D341Med (cell line): ENCODE data around the gene AKAP6.
"Not testable (repeated sequence)": the region's sequence is repeated elsewhere in the genome, so short reads cannot be mapped to it uniquely, and the experiment has no call there.

Source experiments
- DNase-seq: peaks from one replicate; pipeline ENCODE4 v3.0.0; 2012; ENCODE audit warnings: low spot score

AKAP6 gene

DNA sequence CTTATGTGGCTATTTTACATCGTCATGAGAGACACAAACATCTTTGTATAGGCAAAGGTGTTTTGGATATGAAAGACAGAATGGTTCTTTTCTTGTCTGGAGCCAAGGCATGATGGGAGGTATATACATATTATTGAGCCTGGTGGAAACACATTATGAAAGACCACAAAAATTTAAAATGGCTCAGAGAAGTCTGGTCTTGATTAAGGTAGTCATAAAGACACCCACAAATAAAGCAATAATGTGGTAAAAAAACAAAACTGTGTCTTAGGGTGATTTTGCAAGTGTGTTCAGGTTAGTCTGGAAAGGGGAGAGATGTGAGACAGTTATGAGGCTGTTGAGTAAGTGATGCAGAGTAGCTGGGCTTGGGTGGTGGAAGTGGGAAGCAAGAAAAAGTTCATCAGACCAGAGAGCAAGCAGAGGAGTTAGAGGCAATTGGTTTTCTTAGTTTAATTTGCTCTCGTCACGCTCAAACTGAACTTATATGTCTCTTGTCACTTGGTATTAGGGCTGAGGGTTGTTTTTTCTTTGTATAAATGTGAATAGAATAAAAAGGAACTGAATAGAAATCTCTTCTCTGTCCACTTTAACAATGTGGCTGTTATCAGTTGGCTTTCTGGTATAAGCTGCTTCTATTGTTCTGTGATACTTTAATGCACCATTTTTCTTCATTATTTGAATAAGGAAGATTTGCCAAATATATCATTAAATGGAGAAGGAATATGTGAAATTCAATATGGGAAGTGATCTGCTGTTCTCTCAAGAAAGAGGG, 115.0 kb downstream of the AKAP6 start:
- DNase-seq, result no peak

DNA sequence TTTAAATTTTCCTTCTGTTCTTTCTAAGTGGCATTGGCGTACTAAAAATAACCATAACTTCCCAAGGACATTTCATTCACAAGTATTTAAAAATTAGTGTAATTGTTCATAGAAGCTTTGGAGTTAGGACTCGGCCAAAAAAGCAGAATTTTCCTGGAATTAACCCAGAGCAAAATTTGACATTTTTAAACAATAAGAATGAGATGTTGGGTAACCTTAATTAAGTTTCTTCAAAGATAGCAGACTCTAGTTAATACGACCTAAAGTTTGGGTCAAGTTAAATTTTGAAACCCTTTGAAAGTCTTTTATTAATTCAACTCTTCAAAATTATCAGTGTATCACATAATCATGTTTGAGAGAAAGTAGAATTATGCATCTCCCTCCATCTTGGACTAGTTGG, 118.3 kb downstream of the AKAP6 start:
- DNase-seq, result no peak

DNA sequence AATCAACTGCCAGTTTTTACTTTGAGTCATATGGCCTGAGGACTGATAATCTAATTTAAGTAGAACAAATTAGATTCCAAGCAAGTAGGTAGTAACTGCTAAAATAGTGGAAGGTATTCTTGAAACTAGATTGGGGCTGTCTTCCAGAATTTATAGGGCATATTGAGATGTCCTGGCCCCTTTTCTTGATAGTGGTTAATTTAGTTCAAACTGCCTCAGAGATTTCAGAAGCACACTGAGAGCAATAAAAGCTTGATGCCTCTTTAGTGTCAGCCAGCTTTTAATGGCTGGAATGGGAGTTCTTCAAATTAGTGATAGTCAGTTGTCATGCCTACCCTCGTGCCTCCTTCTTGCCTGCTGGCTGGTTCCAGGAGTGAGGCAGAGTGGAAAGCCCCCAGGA, 120.5 kb downstream of the AKAP6 start:
- no peak for DNase-seq

DNA sequence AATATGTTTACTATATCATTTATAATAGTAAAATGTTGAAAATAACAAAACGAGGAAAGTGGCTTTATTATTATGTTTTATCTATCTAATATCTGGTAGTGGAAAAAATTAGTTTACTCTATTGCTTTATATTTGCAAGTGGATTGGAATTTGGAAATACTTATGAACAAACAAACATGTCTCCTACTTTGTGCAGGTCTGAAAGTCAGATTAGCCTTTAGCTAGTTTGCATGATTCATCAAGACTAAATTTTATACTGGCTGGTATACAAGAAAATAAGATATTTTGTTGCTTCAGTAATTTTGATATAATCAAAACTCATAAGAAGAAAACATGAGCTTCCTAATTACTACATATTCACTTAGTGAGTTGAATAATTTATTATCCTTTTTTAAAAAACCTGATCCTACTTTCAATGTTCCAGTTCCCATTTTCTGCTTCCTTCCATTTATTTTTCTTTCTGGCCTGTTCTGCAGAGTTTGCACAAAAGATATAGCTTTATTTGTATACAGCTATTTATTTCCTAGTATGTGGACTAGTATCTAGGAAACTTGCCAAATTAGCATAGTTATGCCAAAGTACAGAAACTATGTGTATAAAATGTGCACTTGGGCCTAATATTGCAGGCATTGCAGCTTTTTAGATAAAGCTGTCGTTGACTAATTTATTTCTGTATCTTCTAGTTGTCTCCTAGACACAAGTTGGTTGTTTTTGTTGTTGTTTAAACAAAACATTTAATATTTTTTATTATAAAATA, 122.0 kb downstream of the AKAP6 start:
- no peak for DNase-seq

DNA sequence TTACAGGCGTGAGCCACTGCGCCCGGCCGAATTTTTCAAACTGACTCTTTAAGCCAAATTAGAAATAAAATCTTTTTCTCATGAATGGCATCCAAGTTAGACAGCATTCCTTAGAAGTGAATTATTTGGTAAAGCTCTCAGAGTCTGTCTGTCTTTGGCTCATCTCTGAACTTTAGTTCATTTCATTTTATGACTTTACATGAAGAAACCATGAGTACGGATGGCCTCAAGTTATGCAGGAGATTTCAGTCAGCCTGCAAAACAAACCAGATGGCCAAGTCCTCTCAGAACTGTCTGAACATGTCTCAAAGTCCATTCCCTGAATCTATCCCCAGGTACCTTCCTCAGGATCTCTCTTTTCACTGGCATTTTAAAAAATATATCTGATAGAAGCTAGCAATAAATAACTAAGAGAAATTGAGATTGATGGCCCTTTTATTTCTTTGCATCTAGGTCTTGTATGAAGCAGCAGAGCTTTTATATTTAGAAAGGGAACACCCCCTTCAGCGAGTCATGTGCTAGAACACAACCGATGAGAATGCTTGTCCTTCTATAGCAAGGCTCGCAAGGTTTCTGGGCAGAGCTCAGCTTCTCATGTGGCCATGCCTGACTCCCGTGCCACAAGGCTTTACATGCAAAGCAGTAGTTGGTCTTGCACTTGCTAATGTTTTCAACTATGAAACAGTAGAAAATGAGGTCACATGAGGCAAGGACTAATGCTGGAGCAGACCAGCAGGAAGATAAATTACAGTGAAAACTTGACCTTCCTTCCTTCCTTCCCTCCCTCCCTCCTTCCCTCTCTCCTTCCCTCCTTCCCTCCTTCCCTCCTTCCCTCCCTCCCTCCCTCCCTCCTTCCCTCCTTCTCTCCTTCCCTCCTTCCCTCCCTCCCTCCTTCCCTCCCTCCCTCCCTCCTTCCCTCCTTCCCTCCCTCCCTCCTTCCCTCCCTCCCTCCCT, 125.0 kb downstream of the AKAP6 start:
- no peak for DNase-seq

DNA sequence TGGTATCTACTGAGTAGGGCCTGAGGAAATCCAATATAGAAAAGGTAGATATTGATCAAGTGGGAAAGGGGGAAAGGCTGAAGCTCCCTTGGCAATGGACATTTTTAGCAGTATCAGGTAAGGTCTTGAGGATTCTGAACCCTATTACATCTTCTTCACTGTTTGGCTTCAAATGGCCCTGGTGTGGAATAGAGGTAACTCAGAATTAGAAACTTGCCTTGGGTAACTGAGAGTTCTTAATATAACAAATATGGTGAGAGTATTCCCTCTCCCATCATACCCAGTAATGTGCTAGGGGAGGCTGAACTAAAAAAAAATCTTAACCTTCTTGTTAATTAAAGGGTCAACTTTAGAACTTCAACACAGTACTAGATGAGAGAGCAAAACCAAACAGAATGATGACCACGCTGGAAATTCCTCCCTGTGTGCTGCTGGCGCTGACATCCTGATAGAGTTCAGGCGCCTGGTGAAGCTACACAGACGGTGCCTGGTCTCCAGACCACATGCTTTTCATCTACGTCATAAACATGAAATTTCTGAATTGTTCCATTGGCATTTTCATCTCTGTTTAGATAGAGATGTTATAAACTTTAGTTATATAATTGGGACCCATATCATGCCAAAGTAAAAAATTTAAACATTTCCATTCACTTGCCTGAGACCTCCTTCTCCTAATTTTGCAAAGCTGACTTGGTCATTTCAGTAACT, 128.3 kb downstream of the AKAP6 start:
- DNase-seq, result no peak

DNA sequence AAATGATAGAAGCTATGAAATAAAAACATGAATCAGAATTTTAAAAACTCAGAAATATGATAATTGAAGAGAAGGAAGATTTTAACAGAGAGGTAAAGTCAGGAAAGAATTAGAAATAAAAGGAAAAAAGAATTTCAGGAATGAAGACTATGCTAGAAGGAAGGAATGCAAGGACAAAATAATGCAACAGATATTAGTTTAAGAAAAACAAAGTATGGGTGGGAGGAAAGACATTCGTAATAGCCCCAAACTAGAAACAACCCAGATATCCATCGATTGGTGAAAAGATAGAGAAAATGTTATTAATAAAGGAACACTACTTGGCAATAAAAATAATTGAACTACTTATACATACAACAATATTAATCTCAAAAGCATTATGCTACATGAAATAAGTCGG, 129.6 kb downstream of the AKAP6 start:
- DNase-seq, result no peak

DNA sequence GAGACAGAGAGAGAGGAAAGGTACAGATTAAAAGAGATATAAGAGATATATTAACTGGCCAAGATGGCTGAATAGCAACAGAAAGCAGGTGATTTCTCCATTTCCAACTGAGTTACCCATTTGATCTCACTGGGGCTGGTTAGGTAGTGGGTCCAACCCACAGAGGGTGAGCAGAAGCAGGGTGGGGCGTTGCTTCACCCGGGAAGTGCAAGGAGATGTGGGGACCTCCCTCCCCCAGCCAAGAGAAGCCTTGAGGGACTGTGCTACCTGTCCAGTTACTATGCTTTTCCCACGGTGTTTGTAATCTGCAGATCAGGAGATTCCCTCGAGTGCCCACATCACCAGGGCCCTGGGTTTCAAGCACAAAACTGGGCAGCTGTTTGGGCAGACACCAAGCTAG, 131.2 kb downstream of the AKAP6 start:
- DNase-seq, result no peak

DNA sequence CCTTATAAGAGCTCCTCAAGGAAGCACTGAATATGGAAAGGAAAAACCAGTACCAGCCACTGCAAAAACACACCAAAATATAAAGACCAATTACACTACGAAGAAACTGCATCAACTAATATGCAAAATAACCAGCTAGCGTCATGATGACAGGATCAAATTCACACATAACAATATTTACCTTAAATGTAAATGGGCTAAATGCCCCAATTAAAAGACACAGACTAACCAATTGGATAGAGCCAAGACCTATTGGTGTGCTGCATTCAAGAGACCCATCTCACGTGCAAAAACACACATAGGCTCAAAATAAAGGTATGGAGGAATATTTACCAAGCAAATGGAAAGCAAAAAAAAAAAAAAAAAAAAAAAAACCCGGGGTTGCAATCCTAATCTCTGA, 133.5 kb downstream of the AKAP6 start:
- not testable (repeated sequence) for DNase-seq

DNA sequence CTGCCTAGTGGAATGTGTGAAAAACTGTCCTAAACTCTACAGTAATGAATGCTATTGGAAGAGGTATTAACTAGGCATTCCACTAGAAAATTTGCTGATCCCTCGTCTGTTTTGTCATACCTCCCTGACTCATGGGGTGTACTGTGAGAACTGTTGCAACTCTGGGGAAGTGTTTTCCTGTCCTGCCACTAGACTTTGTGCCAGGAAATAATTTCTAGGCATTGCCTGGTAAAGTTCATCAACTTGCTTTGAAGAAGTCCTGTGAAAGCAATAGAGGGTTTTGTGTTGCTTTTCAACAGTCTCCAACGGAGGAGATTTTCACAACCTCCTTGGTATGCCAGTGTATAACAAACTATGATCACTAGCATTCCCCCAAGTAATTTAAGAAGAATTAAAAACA, 139.9 kb downstream of the AKAP6 start:
- no peak for DNase-seq

DNA sequence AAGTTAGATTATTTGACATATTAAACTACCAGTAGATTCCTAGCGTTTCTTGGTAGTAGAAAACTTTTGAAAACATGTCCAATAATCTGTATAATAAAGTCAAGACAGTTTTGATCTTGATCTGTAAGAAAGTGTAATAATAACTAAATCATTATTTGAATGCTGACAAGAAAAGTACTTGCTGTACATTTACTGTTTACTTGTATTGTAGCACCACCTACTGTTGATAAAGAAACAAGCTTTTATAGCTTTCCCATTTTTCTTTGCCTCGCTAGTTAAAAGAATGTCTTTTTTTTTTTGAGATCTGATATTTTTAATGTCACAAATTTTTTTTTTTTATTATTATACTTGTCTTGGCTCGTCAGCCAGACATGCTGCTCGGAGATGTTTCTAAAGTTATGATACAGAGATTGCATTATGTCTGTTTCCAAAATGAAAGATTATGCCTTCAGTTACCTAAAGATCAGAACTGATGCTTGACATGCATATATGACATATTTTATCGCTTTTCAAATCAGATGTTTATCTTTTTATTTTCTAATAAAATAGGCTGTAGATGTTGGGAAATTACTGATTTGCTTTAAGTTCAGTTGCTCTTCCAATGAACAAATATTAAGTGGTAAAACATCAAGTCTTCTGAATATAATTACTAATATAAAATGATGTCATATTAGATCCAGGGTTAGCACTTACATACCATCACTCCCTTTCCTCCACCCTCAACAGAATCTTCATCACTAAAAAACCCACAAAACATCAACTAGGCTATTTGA, 140.5 kb downstream of the AKAP6 start:
- no peak for DNase-seq

DNA sequence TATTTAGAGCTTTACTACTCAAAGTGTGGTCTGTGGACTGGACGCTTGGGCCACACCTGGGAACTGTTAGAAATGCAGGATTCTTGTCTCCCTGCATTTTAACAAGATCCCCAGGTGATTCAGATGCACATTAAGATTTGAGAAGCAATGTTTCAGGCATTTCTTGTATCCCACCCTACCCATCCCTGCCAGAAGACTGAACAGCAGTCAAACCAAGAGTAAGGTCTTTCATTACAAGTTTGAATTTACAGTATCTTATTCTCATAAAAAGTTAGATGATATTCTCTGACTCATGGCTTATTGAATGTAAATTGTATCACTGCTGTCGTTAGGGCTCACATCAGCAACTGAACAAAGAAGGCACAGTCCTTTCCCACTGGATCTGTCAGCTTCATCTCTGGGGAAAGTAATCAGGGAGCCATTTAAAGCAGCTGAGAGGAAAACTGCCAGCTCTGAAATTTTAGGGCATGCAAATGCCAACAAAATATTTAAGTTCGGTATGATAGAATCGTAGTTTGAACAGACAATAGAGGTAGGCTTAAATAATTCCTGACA, 141.1 kb downstream of the AKAP6 start:
- DNase-seq, result no peak

DNA sequence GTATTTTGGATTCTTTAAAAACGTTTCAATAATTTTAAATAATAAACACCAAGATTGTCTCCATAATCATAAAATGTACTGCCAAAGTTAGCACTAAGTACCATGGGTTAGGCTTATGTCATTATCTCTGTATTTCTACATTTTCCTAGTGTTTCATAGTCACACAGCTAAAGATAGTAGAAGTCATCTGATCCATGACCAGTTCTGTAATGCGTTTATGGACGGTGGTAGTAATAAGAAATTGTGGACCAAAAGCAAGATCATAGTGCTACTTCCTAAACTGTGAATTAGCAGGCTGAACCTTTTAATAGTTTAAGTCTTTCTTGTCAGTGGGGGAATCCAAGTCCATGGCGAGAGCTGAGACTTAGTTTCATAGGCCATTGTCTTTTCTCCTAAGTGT, 142.1 kb downstream of the AKAP6 start:
- no peak for DNase-seq

DNA sequence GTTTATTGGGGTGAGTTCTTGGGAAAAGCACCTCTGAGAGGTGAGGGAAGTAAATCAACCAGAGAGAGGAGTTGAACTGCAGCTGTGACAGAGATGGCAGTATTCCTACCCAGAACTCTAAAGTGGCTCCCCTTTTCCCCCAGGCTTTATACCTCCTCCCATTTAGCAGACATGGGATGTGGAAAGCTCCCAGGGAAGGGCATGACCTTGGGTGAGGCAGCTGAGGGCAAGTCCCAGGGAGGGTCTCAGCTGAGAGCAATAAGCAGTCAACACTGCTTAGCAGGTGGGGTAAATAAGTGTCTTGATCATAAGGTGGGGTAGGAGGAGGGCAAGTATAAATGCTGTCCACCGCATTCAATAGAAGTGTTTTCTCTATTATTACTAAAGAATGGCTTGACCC, 143.0 kb downstream of the AKAP6 start:
- no peak for DNase-seq

DNA sequence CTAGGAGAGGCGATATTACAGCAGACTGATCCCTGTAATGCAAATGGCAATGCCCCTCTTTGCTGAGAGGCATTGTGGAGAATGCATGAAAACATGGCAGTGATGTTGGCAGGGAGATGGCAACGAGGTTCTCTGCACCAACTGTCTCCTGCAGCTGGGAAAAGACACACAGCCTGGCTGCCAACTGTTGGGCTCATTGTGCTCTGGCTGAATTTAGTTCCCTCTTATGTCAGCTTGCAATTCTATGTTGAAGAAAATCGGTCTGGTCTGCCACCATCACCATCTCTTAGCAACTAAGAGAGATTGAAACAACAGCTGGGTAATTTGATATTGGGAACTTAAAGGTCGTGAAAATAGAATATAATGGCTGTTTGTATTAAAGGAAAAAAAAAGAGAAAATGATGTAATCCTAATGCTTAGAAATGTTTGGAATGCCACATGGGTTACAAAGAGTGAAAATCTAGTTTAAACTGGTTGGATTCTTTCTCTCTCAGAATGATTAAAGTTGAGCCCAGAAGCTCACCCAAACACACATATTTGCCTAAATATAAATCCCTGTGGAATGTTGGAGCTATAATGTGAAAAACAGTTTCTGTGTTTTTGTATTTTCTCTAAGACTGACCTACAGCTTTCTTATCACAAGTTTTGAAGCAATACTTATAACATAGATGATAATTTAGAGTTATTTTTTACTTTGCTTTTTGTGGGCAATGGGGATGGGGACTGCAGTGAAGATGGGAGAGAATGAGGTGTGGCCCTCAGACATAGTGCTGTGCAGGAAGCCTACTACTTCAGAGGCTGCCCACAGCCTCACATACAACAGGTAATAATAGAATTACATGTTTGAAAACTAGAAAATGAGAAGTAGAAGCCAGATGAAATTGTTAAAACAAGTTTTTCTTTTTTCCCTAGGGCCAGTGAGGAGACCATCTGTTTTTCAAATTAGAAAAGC, 143.7 kb downstream of the AKAP6 start:
- no peak for DNase-seq

DNA sequence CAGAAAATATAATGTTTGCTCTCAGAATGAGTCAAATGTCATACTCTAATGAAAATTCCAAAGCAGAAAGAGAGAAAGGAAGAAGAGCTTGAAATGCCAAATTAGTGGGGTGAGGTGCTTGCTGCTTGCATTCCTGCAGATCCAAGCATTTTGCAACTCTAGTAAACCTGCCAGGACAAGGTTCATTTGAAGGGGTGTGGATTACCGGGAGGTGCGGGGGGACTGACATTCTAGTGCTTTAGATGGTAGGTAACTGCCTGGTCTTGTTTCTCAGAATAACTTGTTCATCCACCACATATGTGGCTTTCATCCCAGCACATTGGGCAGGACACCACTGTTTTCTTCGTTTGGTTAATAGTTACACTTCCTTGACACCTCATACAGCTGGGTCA, 144.4 kb downstream of the AKAP6 start:
- no peak for DNase-seq

DNA sequence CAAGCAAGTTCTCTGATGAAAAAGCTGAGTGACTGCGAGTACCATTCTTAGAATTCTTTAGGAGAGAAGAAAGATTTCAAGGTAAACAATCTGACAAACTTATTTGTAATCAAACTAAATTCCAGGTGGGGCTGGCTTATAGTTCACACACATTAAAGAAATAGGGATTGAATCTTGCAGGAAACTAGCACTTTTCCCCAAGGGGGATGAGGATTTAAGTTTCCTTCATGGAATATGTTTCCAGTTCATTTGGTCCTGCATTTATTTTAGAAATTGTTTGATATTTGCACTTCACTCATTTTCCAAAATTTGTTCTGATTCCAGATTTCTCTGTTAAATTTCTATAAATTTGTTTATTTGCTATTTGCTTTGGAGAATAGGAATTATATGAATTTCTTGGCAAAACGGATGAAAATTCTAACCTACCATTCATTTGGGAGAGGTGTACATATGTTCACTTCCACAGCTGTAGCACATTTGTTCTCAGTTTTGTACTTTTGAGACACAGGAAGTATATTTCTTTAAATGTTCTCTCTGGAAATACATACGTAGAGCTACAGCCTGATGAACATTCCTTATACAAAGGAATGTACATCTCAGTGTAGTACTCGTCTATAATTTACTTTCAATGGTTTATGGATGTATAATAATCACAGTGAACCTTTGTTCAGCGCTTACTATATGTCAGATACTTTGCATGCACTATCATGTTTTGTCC, 145.5 kb downstream of the AKAP6 start:
- no peak for DNase-seq

DNA sequence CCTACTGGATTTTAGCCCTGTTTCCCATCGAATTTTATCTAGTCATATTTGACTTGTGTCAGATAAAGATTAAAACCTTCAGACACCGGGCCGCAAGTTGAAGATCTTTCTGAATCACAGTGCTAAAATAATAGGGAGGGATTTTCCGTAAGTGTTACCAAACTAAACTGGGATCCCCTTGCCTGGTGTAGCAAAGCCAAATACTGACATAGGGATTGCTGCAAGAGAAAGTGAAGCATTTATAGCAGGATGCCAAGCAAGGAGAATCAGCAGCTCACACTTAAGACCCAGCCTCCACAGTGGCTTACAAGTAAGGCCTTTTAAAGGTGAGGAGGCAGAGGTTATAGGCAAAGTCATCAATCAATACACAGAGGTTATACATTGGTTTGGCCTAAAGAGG, 147.4 kb downstream of the AKAP6 start:
- no peak for DNase-seq

DNA sequence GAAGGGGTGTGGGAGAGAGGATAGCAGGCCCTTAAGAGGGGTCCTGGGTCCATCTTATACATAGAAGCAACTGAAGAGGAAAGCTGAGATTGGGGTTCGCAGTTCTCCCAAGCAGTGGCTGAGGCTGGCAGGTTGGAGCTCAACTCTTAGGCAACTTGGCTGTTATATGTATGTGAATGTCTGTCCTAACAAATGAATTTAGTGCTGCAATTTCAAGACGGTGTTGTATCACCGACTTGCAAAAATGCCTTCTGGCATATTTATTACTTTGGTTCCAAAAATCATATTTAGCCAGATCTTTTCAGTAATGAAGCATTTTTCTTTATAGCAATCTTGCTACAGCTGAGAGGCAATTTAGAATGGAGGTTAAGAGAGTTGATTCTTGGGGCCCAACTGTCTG, 148.3 kb downstream of the AKAP6 start:
- no peak for DNase-seq
